ENCODE measurements around the gene ANAPC1. TPM values are rescaled to one million over a fixed set of nuclear protein-coding genes. Genes with fewer than 3 reads are reported as not detected.

The ANAPC1 gene
- total and polyA plus RNA-seq, 9 of the 15 experiments (the other 6 are each of a cell fraction or from before 2014, with no cell fraction given), result 14.0 to 126 (median 78.2) TPM

DNA sequence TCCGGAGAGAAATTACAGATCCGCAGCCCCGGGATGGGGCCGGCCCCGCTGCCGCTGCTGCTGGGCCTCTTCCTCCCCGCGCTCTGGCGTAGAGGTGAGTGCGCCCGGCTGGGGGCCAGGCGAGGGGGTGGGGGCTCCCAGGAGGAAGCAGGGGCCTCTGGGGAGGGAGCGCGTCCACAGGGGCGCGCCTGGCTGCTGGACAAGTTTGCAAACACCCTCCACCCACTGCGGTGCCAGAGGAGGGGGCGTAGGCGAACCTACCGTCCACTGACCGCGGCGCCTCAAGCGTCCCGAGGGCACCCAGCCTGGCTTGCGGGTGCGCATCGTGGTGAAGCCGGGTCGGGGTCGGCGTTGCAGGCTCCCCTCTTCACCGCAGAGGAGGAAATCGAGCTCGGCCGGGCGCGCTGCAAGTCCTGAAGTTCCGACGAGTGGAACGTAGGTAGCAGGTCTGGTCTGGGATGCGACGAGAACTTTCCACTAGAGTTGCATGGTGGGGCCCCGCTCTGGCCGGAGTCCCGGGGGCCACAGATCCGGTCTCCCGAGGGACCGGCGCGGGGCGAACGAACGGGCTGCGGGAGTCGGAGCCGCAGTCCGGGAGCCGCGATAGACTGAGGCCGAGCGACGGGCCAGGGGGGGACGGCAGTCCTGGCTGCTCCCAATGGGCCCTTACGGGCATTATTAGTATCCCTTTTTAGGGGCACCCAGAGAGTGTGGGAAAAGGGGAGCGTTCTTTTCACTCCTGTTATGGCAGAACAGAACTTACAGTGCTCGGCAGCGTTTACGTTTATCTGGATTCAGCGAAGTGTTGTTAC lies 14.9 kb upstream of the ANAPC1 start:
- Histone ChIP-seq H3K9ac (ENCODE audit: insufficient read depth in 1 of 2, low read depth in 2 of 2, low read length in 2 of 2) (peak overlapping the region; percentile 48 to 83; a peak in 3 of 4 replicates), H3K9me1 (ENCODE audit: control insufficient read depth, insufficient read depth, low read length) (no peaks in the 10 kb centered on the region), H3K79me2 (ENCODE audit: control insufficient read depth, insufficient read depth, low read length) (no peaks in the 10 kb centered on the region), H4K20me1 (replicated peaks; ENCODE audit: control insufficient read depth, insufficient read depth, low read length) (no peaks in the 10 kb centered on the region), H3K27ac (ENCODE audit: extremely low read depth, low read depth, low read length) (no peak overlapping the region), H3K4me2 (ENCODE audit: insufficient read depth, low read length) (peak overlapping the region; percentile 69), H3K27me3 (ENCODE audit: control insufficient read depth in 2 of 2, insufficient read depth in 2 of 2, low read length in 2 of 2) (peaks cover 0 to 6% of the 10 kb centered on the region in 2 experiments; a peak in 2 of 5 replicates), H3K9me3 (replicated peaks; ENCODE audit: control insufficient read depth, insufficient read depth, low read depth, low read length) (no peaks in the 10 kb centered on the region), H2AFZ (ENCODE audit: low read depth, low read length) (peak overlapping the region; percentile 78), H3K36me3 (ENCODE audit: control insufficient read depth, insufficient read depth, low read length) (no peaks in the 10 kb centered on the region), H3K4me3 (peak overlapping the region; percentile 59), H3K4me1 (replicated peaks in 1 of 2; ENCODE audit: control insufficient read depth in 2 of 2, insufficient read depth in 2 of 2, low read length in 2 of 2) (peaks cover 23 to 24% of the 10 kb centered on the region in 2 experiments)
- 25% methylated on average over 14 of the region's 70 CpGs for WGBS (ENCODE audit: insufficient coverage, low coverage, missing lambda C conversion rate)
- ATAC-seq, result no peak
- in situ Hi-C loops (cut with MboI) (loop anchor here (25.0 kb wide), 1 partner anchor 338 kb away; no protein-coding TSS in a partner anchor), intact Hi-C loops (cut with micrococcal nuclease) (loop anchor here (5.0 kb wide), 1 partner anchor 358 kb away; the partner anchor contains the start of gene ZC3H8)
- ChIA-PET POLR2A (interaction anchor here (0.7 to 1.9 kb wide), 3 partner anchors 9 to 154 kb away, joined by 3 to 4 read pairs (median 4); no protein-coding TSS in a partner anchor), CTCF (ENCODE audit: low intra/inter-chr PET ratio) (interaction anchor here (1.1 kb wide), 1 partner anchor 149 kb away, joined by 6 read pairs; no protein-coding TSS in a partner anchor)
- peak in 1 of 4 experiments; percentile 12 for DNase-seq (ENCODE audit: extremely low read depth in 1 of 4, low spot score in 3 of 4)
- FAIRE-seq, result no peak
- BruUV-seq (replicated peaks), result no TSS peak
- TF ChIP-seq HMGXB4 (CRISPR knock-in tag; IDR thresholded peaks at IDR 0.05) (no peak), KLF13 (tag; IDR thresholded peaks at IDR 0.05; ENCODE audit: borderline replicate concordance, low read depth) (0 out of 2 replicates have a peak, but pooled peaks have one; percentile 8), ZNF431 (CRISPR knock-in tag; IDR thresholded peaks at IDR 0.05) (no peak), CREB5 (CRISPR knock-in tag; IDR thresholded peaks at IDR 0.05) (no peak), PHF20 (IDR thresholded peaks at IDR 0.05; ENCODE audit: partially characterized antibody) (peak; percentile 21), ZBTB7A (IDR thresholded peaks at IDR 0.05; ENCODE audit: borderline replicate concordance, control insufficient read depth, low read depth, low read length) (peak; percentile 13; the same call in 1 of the 2 replicates), ZNF23 (CRISPR knock-in tag; IDR thresholded peaks at IDR 0.05) (no peak), PHF8 (IDR thresholded peaks at IDR 0.05; ENCODE audit: borderline replicate concordance, low read length) (peak; percentile 41; the same call in 1 of the 2 replicates), ZNF197 (CRISPR knock-in tag; IDR thresholded peaks at IDR 0.05; ENCODE audit: low read depth) (no peak), C11orf30 (IDR thresholded peaks at IDR 0.05; ENCODE audit: low read depth) (no peak), PCBP1 (IDR thresholded peaks at IDR 0.05; ENCODE audit: low read depth, low read length, poor library complexity, severe bottlenecking) (peak; percentile 15), TRIM24 (IDR thresholded peaks at IDR 0.05) (no peak)
- TF ChIP-seq, protein P1, sequence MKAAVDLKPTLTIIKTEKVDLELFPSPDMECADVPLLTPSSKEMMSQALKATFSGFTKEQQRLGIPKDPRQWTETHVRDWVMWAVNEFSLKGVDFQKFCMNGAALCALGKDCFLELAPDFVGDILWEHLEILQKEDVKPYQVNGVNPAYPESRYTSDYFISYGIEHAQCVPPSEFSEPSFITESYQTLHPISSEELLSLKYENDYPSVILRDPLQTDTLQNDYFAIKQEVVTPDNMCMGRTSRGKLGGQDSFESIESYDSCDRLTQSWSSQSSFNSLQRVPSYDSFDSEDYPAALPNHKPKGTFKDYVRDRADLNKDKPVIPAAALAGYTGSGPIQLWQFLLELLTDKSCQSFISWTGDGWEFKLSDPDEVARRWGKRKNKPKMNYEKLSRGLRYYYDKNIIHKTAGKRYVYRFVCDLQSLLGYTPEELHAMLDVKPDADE (conservative IDR thresholded peaks at IDR 0.05; ENCODE audit: control insufficient read depth, low read depth, low read length), result no peak
- TF ChIP-seq, protein P2, sequence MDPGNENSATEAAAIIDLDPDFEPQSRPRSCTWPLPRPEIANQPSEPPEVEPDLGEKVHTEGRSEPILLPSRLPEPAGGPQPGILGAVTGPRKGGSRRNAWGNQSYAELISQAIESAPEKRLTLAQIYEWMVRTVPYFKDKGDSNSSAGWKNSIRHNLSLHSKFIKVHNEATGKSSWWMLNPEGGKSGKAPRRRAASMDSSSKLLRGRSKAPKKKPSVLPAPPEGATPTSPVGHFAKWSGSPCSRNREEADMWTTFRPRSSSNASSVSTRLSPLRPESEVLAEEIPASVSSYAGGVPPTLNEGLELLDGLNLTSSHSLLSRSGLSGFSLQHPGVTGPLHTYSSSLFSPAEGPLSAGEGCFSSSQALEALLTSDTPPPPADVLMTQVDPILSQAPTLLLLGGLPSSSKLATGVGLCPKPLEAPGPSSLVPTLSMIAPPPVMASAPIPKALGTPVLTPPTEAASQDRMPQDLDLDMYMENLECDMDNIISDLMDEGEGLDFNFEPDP (CRISPR knock-in tag; IDR thresholded peaks at IDR 0.05), result no peak

All from K562 (cell line).